ELR (cell line): ENCODE results near the gene RGS17.
"Not testable (repeated sequence)": the region's sequence is repeated elsewhere in the genome, so short reads cannot be mapped to it uniquely, and the experiment has no call there.

ENCODE experiments used
- DNase-seq: peaks from one replicate; pipeline ENCODE4 v3.0.0-alpha.2; 2015; ENCODE audit warnings: low read depth

RGS17 gene

DNA sequence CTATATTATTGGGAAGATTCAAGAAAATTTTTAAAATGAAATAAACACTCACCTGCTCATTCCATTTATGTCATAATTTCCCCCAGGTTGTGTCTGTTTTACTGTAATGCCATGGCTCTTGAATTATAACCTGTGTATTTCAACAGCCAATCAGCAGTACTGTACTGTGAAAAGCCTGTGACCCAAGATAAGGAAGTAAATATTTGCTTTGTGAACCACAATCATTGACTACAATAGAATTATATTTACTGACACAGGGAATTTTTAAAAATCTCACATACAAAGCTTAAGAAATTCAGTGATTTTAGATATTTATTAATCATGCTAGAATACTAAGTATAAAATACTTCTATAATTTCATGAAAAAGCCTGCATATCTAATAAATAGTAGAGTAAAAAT, 6.0 kb downstream of the RGS17 start:
- DNase-seq = no peak

DNA sequence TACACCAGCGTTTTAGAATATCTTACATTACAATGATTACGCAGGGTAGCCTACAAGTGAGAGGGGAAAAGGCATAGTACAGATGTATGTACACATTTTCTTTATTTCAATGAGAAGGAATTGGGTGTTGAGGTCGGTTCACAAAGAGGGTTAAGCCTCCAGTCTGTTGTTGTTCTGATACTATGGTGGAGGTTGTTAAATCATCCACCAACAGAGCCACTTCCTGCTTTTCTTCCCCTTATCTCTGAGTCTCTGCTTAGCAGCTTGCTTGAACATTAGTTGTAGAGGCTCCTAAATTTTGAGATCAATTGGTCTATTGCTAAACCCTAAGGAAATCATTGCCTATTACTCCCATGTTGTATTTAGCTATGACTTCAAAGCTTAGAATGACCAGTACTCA, 7.3 kb downstream of the RGS17 start:
- DNase-seq = no peak

DNA sequence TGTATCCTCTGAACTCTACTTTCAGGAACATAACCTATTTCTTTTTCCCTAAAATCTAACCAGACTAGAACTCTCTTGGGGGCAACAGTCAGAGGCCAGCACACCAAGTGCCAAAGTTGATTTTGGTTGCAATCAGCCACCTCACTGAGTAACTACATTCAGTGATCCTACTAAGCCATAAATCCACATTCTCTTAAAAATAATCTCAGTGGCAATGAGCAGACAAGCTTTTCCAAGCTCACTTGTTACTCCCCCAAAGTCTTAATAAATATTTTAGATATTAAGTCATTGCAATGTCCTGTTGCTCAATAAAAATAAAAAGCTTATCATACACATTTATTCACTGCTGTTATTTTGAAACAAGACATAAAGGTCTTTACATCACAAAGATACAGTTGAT, 9.8 kb downstream of the RGS17 start:
- DNase-seq = peak; percentile 20

DNA sequence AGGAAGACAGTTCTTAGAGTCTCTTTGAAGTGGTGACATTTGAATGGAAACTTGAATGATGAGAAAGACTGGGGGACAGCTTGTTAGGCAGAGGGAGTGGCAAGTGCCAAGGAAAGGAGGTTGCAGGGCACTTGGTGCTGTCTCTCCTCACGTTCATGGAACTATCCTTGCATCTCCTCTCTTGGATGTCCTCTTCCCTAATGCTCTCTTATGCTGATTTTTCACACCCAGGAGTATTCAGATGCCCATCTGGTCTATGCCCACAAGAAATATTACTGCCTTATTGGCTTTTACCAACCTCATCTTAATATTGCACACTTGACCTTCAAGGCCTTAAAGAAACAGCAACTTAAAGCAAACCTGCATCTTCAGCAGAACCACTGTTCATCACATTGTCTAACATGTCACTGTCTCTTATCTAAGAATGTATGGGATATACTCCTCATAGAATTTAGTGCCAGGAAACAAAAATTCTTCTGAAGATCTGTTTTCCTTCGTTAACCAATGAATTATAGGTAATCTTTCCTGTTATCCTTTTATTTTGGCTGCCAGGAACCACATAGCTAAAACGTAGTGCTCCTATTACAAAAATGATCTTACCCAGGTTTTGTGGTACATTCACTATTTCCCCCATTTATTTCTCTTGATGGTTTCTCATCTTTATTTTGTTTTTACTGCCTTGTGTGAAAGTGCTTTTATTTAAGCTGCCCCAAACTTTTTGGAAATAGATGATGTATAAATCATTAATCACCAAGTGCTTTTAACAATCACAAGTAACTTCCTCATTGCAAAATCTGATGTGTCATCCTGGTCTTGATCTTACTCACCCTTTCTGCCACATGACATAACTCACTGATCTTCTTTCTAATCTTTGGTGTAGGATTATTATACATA, 12.8 kb downstream of the RGS17 start:
- peak; percentile 89 for DNase-seq

DNA sequence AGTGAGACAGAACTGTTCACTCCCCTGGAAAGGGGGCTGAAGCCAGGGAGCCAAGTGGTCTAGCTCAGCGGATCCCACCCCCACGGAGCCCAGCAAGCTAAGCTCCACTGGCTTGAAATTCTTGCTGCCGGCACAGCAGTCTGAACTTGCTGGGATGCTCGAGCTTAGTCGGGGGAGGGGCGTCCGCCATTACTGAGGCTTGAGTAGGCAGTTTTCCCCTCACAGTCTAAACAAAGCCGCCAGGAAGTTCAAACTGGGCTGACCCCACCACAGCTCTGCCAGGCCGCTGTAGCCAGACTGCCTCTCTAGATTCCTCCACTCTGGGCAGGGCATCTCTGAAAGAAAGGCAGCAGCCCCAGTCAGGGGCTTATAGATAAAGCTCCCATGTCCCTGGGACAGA, 20.0 kb downstream of the RGS17 start:
- not testable (repeated sequence) for DNase-seq

DNA sequence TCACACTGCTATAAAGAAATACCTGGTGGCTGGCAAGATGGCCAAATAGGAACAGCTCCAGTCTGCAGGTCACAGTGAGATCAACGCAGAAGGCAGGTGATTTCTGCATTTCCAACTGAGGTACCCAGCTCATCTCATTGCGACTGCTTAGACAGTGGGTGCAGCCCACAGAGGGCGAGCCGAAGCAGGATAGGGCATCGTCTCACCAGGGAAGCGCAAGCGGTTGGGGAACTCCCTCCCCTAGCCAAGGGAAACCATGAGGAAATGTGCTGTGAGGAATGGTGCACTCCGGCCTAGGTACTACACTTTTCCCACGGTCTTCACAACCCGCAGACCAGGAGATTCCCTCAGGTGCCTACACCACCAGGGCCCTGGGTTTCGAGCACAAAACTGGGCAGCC, 20.5 kb downstream of the RGS17 start:
- DNase-seq = not testable (repeated sequence)

DNA sequence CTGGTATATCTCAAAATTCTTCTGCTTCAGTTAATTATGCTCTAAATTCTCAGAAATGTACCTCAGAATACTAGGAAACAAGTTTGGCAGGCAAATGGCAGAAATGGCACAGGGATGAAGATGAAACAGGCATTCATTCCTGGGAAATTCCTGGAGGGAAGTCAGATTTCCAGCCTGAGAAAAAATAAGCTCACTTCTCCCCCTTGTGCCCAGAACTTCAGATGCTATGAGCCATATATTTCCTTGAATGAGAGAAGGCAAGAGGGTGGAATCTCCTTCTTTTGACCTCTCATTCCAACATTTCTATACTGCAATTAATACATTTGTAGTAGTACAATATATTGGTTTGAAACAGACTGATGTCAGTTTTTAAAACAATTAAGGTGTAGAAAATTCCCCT, 22.8 kb downstream of the RGS17 start:
- peak; percentile 62 for DNase-seq

DNA sequence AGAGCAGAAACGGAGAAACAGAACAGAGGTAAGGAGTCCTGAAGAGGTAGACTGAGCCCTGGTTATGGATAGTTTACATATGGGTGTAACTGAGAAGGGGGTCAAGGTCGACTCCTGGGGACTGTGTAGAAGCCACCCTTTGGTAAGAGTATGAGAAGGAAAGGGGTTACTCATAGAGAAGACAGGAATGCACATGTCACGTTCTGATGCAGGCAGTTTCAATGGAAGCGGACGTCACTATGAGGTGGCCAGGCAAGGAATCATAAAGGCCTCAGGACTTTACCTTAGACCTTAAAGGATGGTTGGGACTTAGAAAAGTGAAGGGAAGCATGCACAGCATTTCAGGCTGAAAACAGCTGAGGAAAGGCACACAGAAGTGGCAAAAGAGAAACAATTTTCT, 25.1 kb downstream of the RGS17 start:
- DNase-seq = no peak

DNA sequence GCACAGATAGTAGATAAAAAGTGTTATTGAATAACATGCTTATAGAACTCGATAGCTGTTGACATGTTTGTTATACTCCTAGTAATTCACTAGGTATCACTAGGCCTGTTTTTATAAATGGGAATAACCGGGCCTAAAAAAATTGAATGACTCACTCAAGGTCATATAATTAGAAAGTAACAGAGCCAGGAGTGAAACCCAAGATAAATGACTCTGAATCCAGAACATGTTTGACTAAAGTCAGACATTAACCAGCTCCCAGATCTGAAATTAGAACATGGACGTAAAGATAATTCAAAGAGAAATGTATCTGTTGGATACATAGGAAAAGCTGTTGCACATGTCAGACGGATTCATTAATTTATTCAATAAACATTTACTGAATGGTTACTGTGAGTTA, 26.9 kb downstream of the RGS17 start:
- no peak for DNase-seq

DNA sequence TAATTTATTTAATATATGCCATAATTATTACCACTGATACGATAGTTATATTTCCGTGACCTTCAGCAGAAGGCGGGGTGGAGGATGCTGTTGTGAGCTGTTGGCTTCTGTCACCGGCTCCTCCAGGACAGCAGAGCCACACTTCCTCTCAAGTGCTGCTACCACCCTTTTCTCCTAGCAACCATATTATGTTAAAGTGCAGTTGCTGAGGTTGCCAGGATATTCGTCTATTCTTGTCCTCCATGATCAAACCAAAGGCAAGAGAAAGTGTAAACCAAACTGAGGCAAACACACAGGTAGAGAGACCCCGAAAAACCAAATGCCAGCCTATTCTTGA, 27.8 kb downstream of the RGS17 start:
- no peak for DNase-seq

DNA sequence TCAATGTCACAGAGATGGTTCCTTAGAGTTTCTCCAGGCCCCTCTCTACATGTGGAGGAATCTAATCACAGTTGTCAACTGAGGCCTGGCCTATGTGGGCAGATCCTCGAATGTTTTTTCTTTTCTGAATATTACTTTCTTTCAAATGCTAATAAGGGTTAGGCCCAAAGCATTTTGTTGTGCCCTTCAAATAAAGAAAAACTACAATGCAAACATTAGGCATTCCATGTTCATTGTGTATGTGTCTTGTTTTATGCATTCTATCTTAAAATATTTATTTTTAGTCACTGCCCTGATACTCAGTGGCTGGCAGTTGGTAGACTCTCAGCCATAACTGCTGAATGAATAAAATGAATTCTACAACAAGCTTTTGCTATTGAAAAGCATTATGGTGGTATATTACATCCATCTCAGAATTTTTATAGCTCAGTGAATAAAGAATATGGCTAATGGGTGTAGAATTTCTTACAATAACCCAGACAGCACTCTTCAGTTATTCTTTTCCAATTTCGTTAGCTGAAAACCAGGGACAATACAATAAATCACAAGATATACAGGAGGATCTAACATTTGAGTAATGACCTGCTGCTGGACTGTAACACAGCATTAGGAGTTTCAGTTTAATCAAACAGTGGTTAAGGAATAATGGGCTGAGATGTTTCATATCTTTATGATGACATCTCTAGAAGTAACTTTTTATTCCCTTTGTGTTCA, 28.3 kb downstream of the RGS17 start:
- no peak for DNase-seq

DNA sequence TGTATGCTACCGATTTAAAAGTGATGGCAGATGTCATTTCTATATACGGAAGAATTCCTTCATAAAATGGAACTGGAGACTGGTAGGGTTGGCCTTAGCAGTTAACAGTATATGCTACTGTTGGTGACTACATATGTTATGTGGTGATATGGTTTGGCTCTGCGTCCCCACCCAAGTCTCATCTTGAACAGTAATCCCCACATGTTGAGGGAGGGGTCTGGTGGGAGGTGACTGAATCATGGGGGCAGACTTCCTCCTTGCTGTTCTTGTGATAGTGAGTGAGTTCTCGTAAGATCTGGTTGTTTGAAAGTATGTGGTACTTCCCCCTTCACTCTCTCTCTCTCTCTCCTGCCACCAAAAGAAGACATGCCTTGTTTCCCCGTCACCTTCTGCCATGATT, 29.6 kb downstream of the RGS17 start:
- DNase-seq = no peak

DNA sequence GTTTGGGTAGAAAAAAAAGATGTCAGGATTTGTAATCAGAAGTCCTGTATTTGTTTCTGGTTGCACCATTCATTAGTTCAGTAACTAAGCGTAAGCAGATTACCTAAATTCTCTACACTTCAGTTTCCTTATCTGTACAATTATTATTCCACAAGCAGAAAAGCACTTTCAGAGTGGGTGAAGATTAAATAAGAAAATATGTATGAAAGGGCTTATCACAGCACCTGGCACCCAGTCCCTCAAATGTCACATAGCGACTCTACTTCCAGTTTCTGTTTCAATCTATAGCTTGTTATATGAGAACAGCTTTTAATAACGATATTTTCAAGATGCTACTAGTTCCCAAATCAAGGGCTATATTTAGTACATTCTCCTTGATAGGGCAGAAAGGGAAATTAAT, 31.4 kb downstream of the RGS17 start:
- no peak for DNase-seq

DNA sequence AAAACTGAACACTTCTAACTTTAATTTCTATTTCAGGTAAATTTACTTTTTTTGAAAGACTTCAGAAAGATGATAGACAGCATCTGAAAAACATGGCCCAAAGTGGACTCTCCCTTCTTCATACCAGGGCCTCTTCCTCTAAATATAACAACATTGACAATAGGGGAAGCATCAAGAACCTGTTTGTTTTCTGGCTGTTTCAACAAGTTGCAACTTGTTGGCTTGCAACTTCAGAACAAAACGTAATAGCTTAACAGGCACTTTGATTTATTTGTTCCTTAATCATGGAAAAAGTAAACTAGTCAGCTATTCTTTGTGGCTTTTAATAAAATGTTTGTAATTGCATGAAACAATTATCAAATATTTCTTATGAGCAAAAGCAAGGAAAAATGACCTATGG, 34.3 kb downstream of the RGS17 start:
- DNase-seq = no peak

DNA sequence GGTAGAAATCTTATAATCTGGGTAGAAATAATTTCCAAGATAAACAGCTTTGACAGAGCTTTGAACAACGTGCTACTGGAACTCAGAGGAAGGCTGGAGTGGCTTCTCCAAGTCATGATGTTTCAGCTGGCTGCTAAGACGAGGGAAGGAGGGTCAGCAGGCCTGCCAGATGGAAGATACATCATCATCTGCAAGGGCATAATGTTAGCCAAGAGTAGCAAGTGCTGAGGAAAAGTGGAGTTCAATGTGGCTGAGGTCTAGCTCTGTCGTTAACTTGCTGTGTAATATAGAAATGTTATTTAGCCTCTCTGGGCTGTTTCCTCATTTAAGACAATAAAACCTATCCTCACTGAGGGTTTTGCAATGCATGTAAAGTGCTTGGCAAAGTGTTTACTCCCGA, 35.1 kb downstream of the RGS17 start:
- DNase-seq = no peak

DNA sequence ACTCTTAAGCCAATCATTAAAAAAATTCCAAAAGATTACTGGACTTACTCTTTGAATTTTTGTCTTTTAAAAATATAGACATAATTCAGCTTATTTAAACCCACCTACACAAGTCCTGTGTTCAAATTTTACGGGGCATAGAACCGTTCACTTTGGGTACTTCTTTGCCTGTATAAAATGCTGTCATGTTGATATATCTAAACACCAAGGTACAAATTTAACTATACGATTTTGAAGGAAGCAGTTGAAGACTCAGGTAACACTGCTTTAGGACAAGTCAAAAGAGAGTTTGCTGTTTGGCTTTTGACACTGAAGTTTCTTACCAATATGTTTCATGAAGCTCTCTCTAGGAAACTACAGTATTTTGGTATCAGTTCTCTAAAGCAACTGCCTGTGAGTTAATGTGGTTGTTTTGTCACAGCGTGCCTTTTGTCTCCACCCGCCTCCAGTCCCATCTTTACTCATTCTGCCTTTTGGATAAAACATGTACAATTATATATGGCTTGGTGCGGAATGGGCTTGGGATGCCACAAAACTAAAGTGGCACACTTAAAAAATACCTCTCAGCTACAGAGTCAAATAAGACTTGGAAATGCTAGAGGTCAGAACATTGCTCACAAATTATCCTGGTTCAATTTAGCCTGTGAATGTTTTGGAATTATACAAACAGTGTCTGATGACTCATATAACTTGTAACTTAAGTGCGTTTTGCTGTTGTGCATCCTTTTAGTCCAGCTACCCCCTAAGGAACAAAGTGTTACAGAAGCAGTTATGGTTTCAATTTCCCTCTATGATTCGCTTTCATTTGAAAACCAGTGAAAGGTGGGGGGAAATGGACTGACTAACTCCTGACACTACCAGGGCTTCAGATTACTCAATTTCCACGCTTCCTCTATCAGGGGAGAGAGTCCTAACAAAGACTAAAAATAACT, 38.7 kb downstream of the RGS17 start:
- peak; percentile 91 for DNase-seq

DNA sequence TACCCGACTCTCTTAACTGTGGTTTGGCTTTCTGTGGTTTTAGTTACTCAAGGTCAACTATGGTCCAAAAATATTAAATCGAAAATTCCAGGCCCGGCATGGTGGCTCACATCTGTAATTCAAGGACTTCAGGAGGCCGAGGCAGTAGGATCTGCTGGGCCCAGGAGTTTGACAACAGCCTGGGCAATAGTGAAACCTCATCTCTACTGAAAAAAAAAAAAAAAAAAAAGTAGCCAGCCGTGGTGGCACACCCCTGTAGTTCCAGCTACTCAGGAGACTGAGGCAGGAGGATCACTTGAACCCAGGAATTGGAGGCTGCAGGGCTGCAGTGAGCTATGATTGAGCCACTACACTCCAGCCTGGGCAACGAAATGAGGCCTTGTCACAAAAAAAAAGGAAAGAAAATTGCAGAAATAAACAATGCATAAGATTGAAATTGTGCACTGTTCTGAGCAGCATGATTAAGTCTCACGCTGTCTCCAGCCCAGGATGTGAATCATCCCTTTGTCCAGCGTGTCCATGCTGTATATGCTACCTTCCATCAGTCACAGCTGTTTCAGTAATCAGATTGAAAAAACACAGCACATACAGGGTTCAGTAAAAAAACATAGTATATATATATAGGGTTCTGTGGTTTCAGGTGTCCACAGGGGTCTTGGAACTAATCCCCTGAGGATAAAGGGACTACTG, 40.7 kb downstream of the RGS17 start:
- peak; percentile 94 for DNase-seq

DNA sequence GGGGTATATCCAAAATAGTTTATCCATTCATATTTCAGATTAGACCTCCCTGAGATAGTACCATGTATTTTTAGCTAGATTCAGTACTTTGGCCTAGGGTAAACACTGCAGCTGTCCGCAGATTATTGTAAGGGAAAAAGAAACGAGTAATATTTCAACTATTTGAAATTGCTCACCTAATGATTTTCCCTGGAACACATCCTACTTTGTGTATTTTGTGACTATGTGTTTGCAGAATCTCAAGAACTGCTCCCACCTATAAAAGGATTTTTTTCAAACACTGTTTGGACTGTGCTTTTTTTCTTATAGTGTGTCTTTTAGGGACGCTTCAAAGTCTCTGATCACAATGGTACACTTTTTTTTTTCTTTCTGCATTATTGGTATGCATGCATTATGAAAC, 42.3 kb downstream of the RGS17 start:
- no peak for DNase-seq

DNA sequence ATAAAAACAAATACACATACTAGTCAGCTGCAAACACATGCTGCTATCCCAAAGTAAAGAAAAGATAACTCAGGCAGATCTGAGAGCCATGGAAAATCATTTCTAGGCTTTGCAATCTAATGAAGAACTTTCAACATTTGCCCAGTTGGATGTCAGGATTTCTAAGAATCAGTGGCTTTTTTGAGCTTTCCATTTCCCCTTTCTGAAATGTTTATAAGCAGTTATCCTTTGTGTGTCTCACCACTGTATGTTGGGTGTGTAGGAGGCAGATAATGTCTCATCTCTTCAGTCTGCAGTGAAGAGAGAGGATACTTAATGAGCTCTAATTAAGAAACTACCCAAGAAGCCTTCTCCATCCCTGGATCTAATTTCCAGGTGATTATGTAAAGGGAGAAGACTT, 43.6 kb downstream of the RGS17 start:
- no peak for DNase-seq

DNA sequence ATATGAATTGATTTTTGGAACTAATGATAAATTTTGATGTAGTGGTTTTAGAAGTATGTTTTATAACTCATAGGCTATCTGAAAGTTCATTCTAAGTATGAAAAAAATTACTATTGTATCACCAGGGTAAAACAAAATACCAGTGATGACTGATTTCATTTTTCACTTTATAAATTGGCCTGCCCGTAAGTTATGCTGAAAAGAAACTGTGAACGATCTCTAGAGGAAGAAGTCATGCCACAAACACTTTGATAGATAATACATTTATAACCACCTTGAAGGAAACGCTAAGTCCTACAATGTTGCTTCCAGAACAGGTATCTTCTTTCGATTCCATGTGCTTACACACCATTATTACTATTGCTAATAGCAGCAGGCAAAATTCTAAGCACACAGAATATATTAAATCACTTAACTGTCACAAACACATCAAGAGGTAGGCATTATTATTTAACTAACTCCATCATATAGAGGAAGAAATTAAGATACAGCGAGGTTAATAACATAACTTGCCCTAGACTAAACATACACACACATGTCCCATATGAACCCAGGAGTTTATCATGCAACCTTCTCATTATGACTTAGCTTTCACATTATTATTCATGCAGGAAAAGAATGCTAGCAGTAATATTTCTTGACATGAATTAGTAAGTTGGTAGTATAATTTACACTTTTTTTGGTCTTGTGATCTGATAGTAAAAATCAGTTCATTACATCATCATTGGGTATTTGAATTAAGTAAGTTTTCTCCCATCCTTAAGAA, 44.7 kb downstream of the RGS17 start:
- DNase-seq = no peak

DNA sequence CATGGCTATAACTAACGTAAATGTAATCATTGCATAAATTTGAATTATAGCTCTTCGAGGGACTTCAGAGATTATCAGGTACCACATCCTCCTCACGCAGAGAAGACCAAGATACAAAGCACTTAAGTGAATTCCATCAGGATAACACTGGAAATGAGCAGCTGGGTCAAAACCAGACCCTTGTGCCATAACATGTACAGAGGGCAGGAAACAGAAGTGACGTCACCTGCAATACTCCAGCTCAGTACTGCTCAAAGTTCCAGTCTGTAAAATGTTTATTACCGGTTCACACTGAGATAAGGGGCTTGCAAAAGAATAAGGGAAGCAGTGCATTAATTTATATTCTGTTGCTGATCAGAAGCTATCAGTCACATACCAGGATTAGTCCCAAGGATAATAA, 45.8 kb downstream of the RGS17 start:
- no peak for DNase-seq
